Measurements from ENCODE around the gene ADRA2A.

Gene ADRA2A

GRCh38 chr10:111110771-111111170, 33.9 kb downstream of the ADRA2A start:
- no peak for DNase-seq

GRCh38 chr10:111112333-111112732, 35.5 kb downstream of the ADRA2A start:
- no peak for DNase-seq

GRCh38 chr10:111113238-111113960, 36.6 kb downstream of the ADRA2A start:
- DNase-seq: no peak

- DNase-seq: no peak
Observed at GRCh38 chr10:111113961-111114757, 37.3 kb downstream of the ADRA2A start.

GRCh38 chr10:111114758-111115500, 38.1 kb downstream of the ADRA2A start:
- DNase-seq: no peak

- DNase-seq: no peak
Observed at GRCh38 chr10:111116211-111116610, 39.4 kb downstream of the ADRA2A start.

GRCh38 chr10:111116762-111117445, 40.1 kb downstream of the ADRA2A start:
- no peak for DNase-seq

- DNase-seq: no peak
Observed at GRCh38 chr10:111117528-111118277, 40.9 kb downstream of the ADRA2A start.

GRCh38 chr10:111118758-111119157, 41.9 kb downstream of the ADRA2A start:
- no peak for DNase-seq

GRCh38 chr10:111119637-111120036, 42.8 kb downstream of the ADRA2A start:
- no peak for DNase-seq

GRCh38 chr10:111122127-111122526, 45.3 kb downstream of the ADRA2A start:
- DNase-seq: no peak

GRCh38 chr10:111123883-111124282, 47.1 kb downstream of the ADRA2A start:
- no peak for DNase-seq

- no peak for DNase-seq
Observed at GRCh38 chr10:111125102-111125501, 48.3 kb downstream of the ADRA2A start.

GRCh38 chr10:111126077-111126476, 49.2 kb downstream of the ADRA2A start:
- no peak for DNase-seq

GRCh38 chr10:111127081-111127848, 50.4 kb downstream of the ADRA2A start:
- peak; percentile 19 for DNase-seq

GRCh38 chr10:111128331-111129180, 51.7 kb downstream of the ADRA2A start:
- DNase-seq: peak; percentile 31

GRCh38 chr10:111129363-111129762, 52.5 kb downstream of the ADRA2A start:
- no peak for DNase-seq

GRCh38 chr10:111130471-111130870, 53.6 kb downstream of the ADRA2A start:
- no peak for DNase-seq

Measured in NCI-H2029 (cell line).